ENCODE results near the gene DTNB.

GRCh38 chr2:25624635-25625034 lies 48.7 kb downstream of the DTNB start:
- TF ChIP-seq CTCF (conservative IDR thresholded peaks at IDR 0.05; ENCODE audit: low read depth, low read length) (no peak), EZH2 (IDR thresholded peaks at IDR 0.05; ENCODE audit: borderline replicate concordance, low read depth, low read length, poor library complexity, severe bottlenecking) (no peak)

Measured in A673 (cell line).